Activated CD4-positive, alpha-beta T cell treated with anti-CD3 and anti-CD28 coated beads, Interleukin-2, amount 50 U/mL, for 48 hours (primary cell): ENCODE data around the gene IER2.

Experiments used
- DNase-seq, 2 experiments: peaks; one replicate each; pipeline ENCODE4 v3.0.0-alpha.2; 2020

Gene IER2

DNA sequence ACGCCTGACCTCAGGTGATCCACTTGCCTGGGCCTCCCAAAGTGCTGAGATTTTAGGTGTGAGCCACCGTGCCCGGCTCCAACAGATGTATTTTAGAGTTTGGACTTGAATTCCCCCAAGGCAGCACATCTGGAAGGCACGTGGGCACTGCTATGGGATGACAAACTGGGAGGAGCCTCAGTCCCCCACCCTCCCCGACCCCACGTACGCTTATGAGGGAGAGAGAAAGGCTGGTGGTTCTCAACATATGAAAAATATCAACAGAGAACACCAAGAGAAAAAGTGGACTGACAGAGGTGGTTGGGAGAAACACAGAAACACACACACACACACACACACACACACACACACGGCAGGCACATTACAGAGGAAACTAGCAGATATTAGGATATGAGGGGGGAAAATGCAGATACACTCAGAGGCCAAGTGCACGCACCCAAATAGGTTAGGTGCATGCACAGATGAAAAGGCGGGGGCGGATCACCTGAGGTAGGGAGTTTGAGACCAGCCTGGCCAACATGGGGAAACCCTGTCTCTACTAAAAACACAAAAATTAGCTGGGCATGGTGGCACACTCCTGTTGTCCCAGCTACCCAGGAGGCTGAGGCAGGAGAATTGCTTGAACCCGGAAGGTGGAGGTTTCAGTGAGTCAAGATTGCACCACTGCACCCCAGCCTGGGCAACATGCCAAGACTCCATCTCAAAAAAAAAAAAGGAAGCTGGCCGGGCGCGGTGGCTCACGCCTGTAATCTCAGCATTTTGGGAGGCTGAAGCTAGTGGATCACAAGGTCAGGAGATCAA, 3.2 kb upstream of the IER2 start:
- no peak for DNase-seq

DNA sequence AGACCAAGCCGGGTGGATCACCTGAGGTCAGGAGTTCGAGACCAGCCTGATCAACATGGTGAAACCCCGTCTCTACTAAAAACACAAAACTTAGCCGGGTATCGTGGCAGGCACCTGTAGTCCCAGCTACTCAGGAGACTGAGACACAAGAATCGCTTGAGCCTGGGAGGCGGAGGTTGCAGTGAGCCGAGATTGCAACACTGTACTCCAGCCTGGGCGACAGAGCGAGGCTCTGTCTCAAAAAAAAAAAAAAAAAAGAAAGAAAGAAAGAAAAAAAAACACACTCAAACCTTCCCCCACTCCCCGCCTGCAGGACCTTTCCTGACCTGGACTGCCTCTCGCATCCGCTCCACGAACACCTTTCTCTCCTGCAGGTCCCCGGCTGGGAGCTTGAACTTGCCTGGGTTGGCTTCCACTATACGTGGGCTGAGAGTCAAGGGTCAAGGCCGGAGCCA, 1.0 kb upstream of the IER2 start:
- DNase-seq: peak in 1 of 2 experiments; percentile 16

DNA sequence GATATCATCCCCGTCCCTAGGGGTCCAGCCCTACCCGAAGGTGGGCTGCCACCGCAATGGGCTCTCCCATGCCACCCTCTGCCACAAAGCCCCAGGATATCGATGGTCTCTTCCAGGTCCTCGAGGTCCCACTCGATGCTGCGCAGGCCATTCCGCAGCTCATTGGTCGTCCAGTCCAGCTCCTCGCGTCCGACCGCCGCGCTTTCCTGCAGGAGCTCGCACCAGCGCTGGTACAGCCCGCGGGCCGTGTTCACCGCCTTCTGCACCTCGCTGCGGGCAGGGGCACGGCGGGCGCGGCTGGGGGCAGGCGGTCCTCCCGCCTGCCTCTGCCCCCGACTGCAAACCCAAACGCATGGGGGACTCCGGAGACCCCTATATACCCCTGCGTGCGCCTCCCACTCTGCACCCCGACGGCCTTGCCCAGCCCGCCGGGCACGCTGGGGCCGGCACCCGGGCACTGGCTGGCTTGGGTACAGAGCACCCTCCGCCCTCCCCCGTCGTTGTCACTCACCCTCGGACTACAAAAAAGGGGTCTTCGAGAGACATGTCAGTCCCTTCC, 504 bp upstream of the IER2 start:
- DNase-seq: peak; percentile 48 to 50

- peak; percentile 29 to 47 for DNase-seq
These were observed 857 bp downstream of the IER2 start for GRCh38 chr19:13150931-13151604.

GRCh38 chr19:13151605-13152355, 1.6 kb downstream of the IER2 start:
- peak; percentile 95 to 96 for DNase-seq

DNA sequence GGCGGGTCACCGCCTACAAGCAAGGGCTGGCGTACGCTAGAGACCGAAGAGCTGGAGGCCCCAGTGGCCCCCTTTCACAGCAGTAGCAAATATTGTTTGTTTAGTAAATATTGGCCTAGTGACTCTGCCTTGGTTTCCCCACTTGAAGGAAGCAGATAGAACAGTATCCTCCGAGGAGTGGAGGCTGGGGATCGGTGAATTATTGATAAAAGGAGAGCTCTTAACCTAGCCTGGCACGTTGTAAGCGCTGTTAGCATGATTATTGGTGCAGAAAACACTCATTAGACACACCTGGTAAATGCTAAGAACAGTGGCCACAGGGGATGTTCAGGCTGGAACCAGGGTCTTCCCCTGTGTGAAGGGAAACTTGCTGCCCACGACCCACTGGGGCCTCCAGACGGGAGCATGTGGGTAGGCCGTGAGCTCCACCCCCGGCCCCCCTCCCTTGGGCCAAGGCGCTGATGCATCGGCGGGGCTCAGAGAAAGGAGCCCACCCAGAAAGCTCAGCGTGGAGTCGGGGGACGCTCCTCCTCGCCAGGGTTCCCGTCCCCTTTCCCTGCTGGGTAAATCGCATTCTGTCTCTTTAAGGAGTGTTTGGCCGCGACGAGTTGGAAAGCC, 2.3 kb downstream of the IER2 start:
- DNase-seq: no peak

DNA sequence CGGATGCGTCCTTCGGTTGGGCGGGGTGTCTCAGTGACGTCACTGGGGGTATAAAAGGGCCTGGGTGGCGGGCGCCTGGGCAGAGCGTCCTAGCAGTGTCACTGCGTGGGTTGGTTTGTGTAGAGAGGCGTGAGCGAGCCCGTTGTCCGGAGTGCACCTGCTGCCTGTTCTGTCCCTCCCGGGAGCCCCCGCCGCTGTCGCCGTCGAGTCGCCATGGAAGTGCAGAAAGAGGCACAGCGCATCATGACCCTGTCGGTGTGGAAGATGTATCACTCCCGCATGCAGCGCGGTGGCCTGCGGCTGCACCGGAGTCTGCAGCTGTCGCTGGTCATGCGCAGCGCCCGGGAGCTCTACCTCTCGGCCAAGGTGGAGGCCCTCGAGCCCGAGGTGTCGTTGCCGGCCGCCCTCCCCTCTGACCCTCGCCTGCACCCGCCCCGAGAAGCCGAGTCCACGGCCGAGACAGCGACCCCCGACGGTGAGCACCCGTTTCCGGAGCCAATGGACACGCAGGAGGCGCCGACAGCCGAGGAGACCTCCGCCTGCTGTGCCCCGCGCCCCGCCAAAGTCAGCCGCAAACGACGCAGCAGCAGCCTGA, 2.9 kb downstream of the IER2 start:
- peak; percentile 98 to 99 for DNase-seq

DNA sequence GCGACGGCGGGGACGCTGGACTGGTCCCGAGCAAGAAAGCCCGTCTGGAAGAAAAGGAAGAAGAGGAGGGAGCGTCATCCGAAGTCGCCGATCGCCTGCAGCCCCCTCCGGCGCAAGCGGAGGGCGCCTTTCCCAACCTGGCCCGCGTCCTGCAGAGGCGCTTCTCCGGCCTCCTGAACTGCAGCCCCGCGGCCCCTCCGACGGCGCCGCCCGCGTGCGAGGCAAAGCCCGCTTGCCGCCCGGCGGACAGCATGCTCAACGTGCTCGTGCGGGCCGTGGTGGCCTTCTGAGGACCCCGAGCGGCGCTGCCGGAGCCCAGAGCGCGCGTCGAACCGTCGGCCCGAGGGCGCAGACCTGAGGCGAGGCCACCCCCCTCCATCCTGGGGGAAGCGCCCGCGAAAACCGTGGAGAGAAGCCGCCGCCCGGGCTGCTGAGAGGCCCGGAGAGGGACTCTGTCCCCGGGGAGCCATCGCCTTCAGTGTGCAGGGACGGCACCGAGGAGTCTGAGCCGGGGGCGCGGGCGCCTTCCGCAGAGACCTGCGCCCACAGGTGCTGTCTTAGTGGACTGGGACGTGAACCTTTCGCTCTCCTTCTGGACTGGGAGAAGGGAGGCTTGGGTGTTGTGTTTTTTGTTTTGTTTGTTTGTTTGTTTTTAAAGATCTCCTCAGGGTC, 3.5 kb downstream of the IER2 start:
- peak; percentile 22 to 38 for DNase-seq

GRCh38 chr19:13154241-13154778, 4.1 kb downstream of the IER2 start:
- peak; percentile 82 to 86 for DNase-seq

DNA sequence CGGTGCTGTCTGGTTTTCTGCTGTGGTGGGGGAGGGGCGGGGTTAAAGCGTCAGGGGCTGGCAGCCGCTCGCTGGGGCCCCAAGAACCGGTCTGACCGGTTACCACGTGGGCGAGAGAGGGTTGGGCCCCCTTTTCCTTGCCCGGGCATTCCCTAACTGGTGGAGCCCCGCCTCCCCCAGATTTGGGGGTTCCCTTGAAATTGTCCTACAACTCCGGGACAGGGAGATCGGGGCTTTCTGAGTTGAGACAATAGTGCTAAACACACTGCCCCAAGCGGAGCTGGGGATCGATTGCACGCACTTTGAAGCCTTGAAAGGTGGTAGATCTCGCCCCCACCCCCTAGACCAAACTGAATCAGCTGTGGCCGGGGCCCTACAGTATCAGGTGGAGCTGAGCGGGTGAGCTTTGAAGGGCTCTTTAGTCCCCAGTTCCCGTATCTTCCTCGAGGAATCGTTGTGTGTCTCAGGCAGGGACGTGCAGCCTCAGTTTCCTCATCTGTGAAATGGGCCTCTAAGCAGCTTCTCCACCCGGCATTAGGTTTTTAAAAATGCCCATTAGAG, 4.8 kb downstream of the IER2 start:
- DNase-seq: peak; percentile 84 to 88

DNA sequence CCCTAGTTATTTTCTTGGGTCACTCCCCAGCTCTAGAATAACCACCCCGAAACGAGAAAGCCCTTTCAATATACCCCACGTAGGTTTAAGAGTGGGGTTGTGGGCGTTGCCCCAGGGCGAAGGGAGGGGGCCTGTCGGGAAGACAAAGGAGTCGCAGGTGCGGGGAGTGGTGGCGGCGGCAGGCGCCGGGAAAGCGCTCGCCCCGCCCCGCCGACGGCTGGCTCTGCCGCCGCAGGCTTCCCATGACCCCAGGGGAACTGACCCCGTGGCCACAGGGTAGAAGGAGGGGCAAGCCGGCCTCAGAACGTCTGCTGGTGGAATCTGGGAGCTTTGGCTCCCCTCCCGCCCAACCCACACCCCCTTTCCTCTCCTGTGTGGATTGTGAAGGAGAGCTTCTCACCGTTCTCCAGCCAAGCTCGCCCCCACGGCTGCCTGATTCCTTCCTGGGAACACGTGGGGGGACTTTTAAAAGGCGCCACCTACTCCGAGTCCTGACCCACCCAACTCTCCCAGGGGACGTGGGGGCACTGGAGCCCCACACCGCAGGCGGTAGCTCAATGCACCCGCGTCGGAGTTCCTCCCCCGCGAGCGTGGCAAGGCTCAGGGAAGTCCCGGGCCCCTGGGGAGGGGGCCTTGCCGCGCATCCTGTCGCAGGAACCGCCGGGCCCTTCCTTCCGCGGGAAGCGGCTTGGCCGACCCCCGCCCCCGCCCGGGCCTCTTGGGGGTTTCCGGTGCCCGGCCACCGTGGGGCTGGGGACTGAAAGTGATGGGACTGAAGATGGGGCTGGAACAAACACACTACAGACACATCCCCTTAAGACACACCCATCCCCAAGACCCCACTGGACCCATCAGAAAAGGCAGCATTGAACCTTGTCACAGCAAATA, 5.5 kb downstream of the IER2 start:
- DNase-seq: peak; percentile 70 to 74

DNA sequence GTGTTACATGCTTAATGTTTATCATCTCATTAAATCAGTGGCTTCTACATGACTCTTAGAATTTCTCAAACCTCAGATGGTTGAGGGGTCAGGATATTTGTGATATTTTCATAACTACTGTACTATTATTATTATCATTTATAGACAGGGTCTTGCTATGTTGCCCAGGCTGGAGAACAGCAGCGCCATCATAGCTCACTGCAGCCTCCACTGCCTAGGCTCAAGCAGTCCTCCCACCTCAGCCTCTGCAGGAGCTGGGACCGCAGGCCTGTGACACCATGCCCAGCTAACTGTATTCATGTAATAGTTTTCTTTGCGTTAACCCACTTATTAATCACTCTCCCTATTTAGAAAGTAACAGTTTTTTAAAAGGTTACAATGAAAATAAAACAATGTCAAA, 9.5 kb downstream of the IER2 start:
- no peak for DNase-seq

- DNase-seq: no peak
These were observed 10.3 kb downstream of the IER2 start for GRCh38 chr19:13160557-13160956.

DNA sequence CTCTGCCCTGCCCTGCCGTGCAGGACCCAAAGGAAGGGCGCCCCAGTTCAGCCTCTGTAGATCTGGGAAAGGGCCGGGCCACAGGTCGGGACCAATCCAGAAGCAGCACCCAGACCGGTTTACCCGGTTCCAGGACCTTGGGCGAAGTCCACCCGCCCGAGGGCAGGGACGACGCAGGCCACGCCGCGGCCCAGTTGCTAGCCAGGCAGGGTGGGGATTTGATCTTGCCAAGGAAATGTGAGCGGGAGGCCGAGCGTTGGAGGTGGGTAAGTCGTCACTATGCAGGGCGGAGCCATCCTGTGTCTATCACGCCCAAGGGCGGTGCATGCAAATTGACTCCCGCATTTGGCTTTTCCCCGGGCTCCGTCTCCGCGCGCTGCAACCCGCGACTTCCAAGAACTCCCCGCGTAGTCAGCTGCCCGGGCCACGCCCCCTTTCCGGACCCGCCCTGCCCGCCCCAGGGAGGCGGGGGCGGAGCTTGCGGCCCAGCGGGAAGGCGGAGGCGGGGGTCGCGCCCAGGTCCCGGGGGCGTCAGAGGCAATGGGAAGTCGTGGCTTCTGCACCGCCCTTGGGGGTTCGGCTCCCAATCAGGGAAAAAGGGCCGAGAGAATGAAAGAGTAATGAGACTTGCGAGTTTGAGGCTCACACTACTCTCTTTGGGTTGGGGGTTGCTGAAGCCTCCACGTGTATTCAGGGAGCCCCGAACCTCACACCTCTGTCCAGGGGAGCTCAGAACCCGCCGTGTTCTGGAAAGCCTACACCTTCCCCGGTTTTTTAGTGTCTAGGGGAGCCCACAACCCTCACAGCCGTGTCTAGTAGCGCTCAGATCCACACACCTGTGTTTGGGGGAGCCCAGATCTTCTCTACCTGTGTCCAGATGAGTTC, 12.8 kb downstream of the IER2 start:
- peak; percentile 95 to 97 for DNase-seq

DNA sequence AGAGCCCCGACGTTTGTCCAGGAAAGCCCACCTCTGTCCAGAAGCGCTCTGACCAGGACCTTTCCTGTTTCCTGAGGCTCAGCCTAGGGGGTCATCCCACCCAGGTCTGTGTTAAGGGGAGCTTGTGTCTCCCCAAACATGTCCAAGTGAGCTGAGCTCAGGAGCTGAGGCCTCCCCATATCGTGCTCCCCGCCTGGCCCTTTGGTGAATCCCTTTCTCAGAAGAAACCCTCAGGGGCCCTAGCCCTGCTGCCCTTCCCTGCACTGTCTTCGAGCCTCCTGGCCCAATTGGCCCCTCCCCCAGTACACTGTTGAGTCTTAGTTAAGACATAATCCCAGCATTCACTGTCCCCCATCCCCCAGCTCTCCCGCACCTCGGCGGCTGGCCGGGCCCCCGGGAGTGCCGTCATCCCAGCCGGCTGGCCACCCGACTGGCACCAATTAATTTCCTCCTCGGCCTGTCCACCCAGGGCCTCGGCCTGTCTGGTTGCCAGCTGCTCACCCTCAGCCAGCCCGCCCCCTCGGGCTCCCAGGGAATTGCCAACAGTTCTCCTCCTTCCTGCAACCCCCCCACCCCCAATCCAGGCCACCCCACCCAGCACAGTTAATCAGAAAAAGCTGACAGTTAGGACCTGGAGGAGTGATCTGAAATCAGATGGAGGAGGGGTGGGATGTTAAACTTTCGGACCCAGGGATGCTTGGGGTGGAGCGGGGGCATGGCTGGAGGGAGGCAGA, 13.6 kb downstream of the IER2 start:
- peak; percentile 65 to 71 for DNase-seq

DNA sequence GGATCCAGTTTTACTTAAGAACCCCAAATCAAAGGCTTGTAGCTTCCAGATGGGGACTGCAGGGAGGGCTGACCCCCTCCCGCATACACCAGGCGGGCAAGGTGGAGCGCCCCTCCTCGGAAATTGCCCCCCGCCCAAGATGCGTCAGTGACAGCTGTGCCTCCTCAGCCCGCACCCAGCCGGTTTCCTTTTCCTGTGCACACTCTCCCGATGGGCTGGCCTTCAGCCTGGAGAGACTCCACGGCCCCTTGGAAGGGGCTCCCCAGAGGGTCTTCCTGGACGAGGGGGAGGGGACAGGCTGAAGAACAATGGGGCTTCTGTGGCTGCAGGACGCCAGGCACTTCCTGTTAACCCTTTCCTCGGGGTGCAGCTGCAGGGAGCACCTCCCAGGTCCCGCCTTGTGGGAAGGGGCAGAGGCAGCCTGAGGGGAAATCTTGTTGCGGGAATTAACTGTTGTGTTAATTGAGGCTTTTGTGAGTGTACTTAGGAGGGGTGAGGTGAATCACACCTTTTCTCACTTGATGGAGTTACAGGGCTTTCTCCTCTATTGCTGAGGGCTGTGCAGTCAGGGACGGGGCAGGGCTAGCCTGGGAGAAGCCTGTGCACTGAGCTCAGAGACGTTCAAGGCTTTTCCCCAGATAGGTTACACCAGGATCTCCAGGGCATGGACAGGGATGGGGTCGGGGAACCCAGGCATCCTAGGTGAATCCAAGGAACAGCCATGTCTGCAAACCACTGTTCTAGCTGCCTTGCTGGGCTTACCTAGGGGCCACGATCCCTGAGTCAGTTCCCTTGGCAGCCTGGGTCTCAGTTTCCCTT, 14.3 kb downstream of the IER2 start:
- DNase-seq: peak; percentile 51 to 62
